Liver (tissue), 3 donors: ENCODE data around the gene HCRTR1.

Experiments
- EGR1 ChIP-seq, 2 donors: IDR thresholded peaks; 2 replicates each; pipeline ENCODE4 v1.6.1; 2016 to 2018; ENCODE audit warnings: antibody characterized with exemption in 2 of 2, low read depth in 2 of 2
- FOXA1 ChIP-seq: IDR thresholded peaks from 2 replicates; pipeline ENCODE4 v1.6.1; 2016; ENCODE audit warnings: antibody characterized with exemption
- GABPA ChIP-seq, 2 donors: IDR thresholded peaks in 1 of 2; conservative IDR thresholded peaks in 1 of 2; 2 replicates each; pipeline ENCODE4 v1.6.1; 2016; ENCODE audit warnings: antibody characterized with exemption in 2 of 2, mild to moderate bottlenecking in 1 of 2, moderate library complexity in 1 of 2
- HNF4A ChIP-seq, 2 donors: conservative IDR thresholded peaks; 2 replicates each; pipeline ENCODE4 v1.6.1; 2016; ENCODE audit warnings: antibody characterized with exemption in 2 of 2, mild to moderate bottlenecking in 2 of 2
- JUND ChIP-seq, 2 donors: IDR thresholded peaks; 2 replicates each; pipeline ENCODE4 v1.6.1; 2016; ENCODE audit warnings: antibody characterized with exemption in 2 of 2
- RAD21 ChIP-seq, 2 donors: IDR thresholded peaks; 2 replicates each; pipeline ENCODE4 v1.6.1; 2016; ENCODE audit warnings: antibody characterized with exemption in 2 of 2, mild to moderate bottlenecking in 2 of 2
- RXRA ChIP-seq, 2 donors: IDR thresholded peaks; 2 replicates each; pipeline ENCODE4 v1.6.1; 2017 to 2018; ENCODE audit warnings: antibody characterized with exemption in 2 of 2, mild to moderate bottlenecking in 1 of 2
- SP1 ChIP-seq: IDR thresholded peaks from 2 replicates; pipeline ENCODE4 v1.6.1; 2018; ENCODE audit warnings: antibody characterized with exemption, mild to moderate bottlenecking
- TAF1 ChIP-seq: conservative IDR thresholded peaks from 2 replicates; pipeline ENCODE4 v1.6.1; 2016; ENCODE audit warnings: antibody characterized with exemption, mild to moderate bottlenecking
- YY1 ChIP-seq: IDR thresholded peaks from 2 replicates; pipeline ENCODE4 v1.6.1; 2016; ENCODE audit warnings: antibody characterized with exemption, mild to moderate bottlenecking
- TF ChIP-seq, protein P1 (sequence below): fragments of 150-350 bp; IDR thresholded peaks from 2 replicates; pipeline ENCODE4 v1.5.1; 2017; ENCODE audit warnings: improper control_type of control experiment, low read depth, low read length; ENCODE audit not compliant: missing input control
- TF ChIP-seq, protein P2 (sequence below): IDR thresholded peaks from 2 replicates; pipeline ENCODE4 v1.6.1; 2016; ENCODE audit warnings: antibody characterized with exemption, mild to moderate bottlenecking
- TF ChIP-seq, protein P3 (sequence below): IDR thresholded peaks from 2 replicates; pipeline ENCODE4 v1.6.1; 2016; ENCODE audit warnings: antibody characterized with exemption
- donor health status: healthy.
- donor health status: healthy.

DNA sequence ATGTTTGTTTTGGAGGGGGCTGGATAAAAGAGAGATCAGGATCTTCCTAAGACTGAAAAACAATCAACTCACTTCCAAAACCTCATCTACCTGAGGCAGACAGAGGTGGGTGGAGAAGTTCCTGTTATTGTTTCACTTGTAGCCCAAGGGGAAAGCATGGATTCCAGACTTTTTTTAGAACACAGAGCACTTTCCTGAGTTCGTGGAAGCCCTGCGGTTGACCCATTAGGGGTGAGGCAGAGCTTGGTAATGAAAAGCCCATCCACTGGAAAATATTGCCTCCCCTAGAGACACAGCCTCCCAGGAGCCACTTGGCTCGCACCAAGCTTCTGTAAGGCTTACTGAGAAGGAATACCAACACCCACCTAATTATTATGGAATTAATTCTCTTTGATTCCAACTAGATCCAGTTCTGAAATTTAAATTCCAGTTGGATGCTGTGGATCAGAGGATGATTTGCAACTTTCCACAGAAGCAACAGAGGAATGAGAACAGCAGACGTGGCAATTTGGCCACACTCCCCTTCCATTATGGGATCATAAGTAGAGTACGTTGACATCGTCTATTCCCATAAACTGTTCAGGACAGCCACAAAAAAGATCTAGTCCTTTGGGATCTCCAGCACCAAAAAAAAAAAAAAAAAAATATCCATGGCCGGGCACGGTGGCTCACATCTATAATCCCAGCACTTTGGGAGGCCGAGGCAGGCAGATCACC lies 31.3 kb downstream of the HCRTR1 start:
- TF ChIP-seq, protein P1, sequence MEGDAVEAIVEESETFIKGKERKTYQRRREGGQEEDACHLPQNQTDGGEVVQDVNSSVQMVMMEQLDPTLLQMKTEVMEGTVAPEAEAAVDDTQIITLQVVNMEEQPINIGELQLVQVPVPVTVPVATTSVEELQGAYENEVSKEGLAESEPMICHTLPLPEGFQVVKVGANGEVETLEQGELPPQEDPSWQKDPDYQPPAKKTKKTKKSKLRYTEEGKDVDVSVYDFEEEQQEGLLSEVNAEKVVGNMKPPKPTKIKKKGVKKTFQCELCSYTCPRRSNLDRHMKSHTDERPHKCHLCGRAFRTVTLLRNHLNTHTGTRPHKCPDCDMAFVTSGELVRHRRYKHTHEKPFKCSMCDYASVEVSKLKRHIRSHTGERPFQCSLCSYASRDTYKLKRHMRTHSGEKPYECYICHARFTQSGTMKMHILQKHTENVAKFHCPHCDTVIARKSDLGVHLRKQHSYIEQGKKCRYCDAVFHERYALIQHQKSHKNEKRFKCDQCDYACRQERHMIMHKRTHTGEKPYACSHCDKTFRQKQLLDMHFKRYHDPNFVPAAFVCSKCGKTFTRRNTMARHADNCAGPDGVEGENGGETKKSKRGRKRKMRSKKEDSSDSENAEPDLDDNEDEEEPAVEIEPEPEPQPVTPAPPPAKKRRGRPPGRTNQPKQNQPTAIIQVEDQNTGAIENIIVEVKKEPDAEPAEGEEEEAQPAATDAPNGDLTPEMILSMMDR = no peak
- TF ChIP-seq HNF4A (conservative IDR thresholded peaks at IDR 0.05) = no peak
- no peak for TF ChIP-seq RXRA (IDR thresholded peaks at IDR 0.05)
- no peak for TF ChIP-seq FOXA1
- TF ChIP-seq, protein P2, sequence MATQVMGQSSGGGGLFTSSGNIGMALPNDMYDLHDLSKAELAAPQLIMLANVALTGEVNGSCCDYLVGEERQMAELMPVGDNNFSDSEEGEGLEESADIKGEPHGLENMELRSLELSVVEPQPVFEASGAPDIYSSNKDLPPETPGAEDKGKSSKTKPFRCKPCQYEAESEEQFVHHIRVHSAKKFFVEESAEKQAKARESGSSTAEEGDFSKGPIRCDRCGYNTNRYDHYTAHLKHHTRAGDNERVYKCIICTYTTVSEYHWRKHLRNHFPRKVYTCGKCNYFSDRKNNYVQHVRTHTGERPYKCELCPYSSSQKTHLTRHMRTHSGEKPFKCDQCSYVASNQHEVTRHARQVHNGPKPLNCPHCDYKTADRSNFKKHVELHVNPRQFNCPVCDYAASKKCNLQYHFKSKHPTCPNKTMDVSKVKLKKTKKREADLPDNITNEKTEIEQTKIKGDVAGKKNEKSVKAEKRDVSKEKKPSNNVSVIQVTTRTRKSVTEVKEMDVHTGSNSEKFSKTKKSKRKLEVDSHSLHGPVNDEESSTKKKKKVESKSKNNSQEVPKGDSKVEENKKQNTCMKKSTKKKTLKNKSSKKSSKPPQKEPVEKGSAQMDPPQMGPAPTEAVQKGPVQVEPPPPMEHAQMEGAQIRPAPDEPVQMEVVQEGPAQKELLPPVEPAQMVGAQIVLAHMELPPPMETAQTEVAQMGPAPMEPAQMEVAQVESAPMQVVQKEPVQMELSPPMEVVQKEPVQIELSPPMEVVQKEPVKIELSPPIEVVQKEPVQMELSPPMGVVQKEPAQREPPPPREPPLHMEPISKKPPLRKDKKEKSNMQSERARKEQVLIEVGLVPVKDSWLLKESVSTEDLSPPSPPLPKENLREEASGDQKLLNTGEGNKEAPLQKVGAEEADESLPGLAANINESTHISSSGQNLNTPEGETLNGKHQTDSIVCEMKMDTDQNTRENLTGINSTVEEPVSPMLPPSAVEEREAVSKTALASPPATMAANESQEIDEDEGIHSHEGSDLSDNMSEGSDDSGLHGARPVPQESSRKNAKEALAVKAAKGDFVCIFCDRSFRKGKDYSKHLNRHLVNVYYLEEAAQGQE = no peak
- no peak for TF ChIP-seq YY1
- TF ChIP-seq TAF1 = no peak
- TF ChIP-seq, protein P3, sequence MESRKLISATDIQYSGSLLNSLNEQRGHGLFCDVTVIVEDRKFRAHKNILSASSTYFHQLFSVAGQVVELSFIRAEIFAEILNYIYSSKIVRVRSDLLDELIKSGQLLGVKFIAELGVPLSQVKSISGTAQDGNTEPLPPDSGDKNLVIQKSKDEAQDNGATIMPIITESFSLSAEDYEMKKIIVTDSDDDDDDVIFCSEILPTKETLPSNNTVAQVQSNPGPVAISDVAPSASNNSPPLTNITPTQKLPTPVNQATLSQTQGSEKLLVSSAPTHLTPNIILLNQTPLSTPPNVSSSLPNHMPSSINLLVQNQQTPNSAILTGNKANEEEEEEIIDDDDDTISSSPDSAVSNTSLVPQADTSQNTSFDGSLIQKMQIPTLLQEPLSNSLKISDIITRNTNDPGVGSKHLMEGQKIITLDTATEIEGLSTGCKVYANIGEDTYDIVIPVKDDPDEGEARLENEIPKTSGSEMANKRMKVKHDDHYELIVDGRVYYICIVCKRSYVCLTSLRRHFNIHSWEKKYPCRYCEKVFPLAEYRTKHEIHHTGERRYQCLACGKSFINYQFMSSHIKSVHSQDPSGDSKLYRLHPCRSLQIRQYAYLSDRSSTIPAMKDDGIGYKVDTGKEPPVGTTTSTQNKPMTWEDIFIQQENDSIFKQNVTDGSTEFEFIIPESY = no peak
- TF ChIP-seq SP1 = no peak
- TF ChIP-seq RAD21 (IDR thresholded peaks at IDR 0.05) = no peak
- no peak for TF ChIP-seq JUND (IDR thresholded peaks at IDR 0.05)
- TF ChIP-seq GABPA (IDR thresholded peaks at IDR 0.05 in 1 of 2, conservative IDR thresholded peaks at IDR 0.05 in 1 of 2) = no peak
- no peak for TF ChIP-seq EGR1 (IDR thresholded peaks at IDR 0.05; ENCODE audit: low read depth in 2 of 2)
